DOHH2 (cell line): ENCODE measurements around the gene MAN1B1.

Source experiments
- H3F3A ChIP-seq: fragments of 200-600 bp; sonication (generic), shearing (Covaris generic); 2 replicates; pipeline ENCODE4 v1.6.0; 2016; ENCODE audit warnings: antibody characterized with exemption, mild to moderate bottlenecking; ENCODE audit not compliant: control insufficient read depth, insufficient read depth
- H3K27ac ChIP-seq: fragments of 200-600 bp; sonication (generic); 2 replicates; pipeline ENCODE4 v1.5.1; 2014; ENCODE audit warnings: low read depth, mild to moderate bottlenecking, low read length, moderate library complexity
- H3K27me3 ChIP-seq: fragments of 200-600 bp; sonication (generic); 2 replicates; pipeline ENCODE4 v1.6.1; 2014; ENCODE audit warnings: mild to moderate bottlenecking, low read length, mixed read lengths; ENCODE audit not compliant: control insufficient read depth
- H3K36me3 ChIP-seq: fragments of 200-600 bp; sonication (generic); 2 replicates; pipeline ENCODE4 v1.6.1; 2014; ENCODE audit warnings: mild to moderate bottlenecking, low read length, moderate library complexity, mixed read lengths; ENCODE audit not compliant: control insufficient read depth
- H3K4me1 ChIP-seq: fragments of 200-600 bp; sonication (generic); 2 replicates; pipeline ENCODE4 v1.6.1; 2014; ENCODE audit warnings: mild to moderate bottlenecking, low read length, mixed read lengths; ENCODE audit not compliant: control insufficient read depth
- H3K4me2 ChIP-seq: fragments of 200-600 bp; sonication (generic); 2 replicates; pipeline ENCODE4 v1.6.0; 2014; ENCODE audit warnings: mild to moderate bottlenecking, low read length, moderate library complexity
- H3K4me3 ChIP-seq: fragments of 200-600 bp; sonication (generic); 2 replicates; pipeline ENCODE4 v1.5.1; 2014; ENCODE audit warnings: mild to moderate bottlenecking, low read length, mixed read lengths
- H3K79me2 ChIP-seq: fragments of 200-600 bp; sonication (generic); 2 replicates; pipeline ENCODE4 v1.6.1; 2014; ENCODE audit warnings: mild to moderate bottlenecking, low read length, mixed read lengths; ENCODE audit not compliant: control insufficient read depth
- H3K9me2 ChIP-seq: fragments of 200-600 bp; sonication (generic); replicated peaks from 2 replicates; pipeline ENCODE4 v1.6.1; 2014; ENCODE audit warnings: mild to moderate bottlenecking, low read length, mixed read lengths; ENCODE audit not compliant: control insufficient read depth
- H3K9me3 ChIP-seq: fragments of 200-600 bp; sonication (generic); 2 replicates; pipeline ENCODE4 v1.6.1; 2014; ENCODE audit warnings: antibody characterized with exemption, low read length, mixed read lengths; ENCODE audit not compliant: control insufficient read depth, insufficient read depth
- H4K20me1 ChIP-seq: fragments of 200-600 bp; sonication (generic); 2 replicates; pipeline ENCODE4 v1.6.0; 2014; ENCODE audit warnings: low read depth, mild to moderate bottlenecking, antibody characterized with exemption, low read length, moderate library complexity; ENCODE audit not compliant: control insufficient read depth, insufficient read depth
- EZH2phosphoT487 ChIP-seq: fragments of 200-600 bp; sonication (generic); IDR thresholded peaks from 2 replicates; pipeline ENCODE4 v1.6.1; 2017; ENCODE audit warnings: borderline replicate concordance, mild to moderate bottlenecking, antibody characterized with exemption, low read length, moderate library complexity, mixed read lengths
- TF ChIP-seq, protein P1 (sequence below): fragments of 200-600 bp; sonication (generic); IDR thresholded peaks from one replicate; pipeline ENCODE4 v1.5.1; 2014; ENCODE audit warnings: antibody characterized with exemption, mild to moderate bottlenecking, low read depth, low read length; ENCODE audit not compliant: poor library complexity, severe bottlenecking

The MAN1B1 gene

DNA sequence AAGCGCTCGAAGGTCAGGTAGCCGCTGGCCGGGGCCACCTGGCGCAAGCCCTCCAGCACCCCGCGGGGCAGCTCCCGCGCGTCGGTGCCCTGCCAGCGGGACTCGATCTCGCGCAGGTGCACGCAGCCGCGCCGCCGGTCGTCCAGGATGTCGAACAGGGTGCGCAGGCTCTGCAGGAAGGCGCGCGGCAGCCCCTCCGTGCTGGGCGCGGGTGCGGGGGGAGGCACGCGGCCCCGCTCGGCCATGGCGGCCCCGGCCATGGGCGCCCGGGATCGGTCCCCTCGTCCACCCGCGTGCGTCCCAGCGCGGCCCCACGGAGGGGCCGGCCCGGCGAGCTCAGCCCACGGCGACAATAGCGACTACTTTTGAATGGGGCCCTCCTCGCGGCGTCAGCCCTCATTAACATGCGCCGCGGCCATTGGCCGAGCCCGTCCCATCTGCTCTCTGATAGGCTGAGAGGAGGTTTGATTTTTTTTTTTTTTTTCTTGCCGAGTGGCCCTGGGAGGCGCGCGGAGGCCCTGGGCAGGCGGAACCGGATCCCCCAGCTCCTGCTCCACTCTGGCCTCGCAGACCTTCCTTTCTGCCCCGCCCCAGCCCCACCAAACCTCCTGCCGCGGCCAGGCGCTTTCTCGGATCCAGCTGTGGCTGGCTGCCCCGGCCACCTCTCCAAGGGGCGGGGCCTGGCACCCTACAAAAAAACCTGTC, 16.4 kb upstream of the MAN1B1 start, which contains the start of gene SAPCD2:
TSS of gene SAPCD2 (minus strand) at position 357 of the 705 bp plus-strand sequence. CDS start at position 260, 97 bp downstream.
- H3K36me3 ChIP-seq: peaks cover 11% of the 10 kb centered on the region
- TF ChIP-seq, protein P1, sequence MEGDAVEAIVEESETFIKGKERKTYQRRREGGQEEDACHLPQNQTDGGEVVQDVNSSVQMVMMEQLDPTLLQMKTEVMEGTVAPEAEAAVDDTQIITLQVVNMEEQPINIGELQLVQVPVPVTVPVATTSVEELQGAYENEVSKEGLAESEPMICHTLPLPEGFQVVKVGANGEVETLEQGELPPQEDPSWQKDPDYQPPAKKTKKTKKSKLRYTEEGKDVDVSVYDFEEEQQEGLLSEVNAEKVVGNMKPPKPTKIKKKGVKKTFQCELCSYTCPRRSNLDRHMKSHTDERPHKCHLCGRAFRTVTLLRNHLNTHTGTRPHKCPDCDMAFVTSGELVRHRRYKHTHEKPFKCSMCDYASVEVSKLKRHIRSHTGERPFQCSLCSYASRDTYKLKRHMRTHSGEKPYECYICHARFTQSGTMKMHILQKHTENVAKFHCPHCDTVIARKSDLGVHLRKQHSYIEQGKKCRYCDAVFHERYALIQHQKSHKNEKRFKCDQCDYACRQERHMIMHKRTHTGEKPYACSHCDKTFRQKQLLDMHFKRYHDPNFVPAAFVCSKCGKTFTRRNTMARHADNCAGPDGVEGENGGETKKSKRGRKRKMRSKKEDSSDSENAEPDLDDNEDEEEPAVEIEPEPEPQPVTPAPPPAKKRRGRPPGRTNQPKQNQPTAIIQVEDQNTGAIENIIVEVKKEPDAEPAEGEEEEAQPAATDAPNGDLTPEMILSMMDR: no peak
- no peak for TF ChIP-seq EZH2phosphoT487
- H3K27me3 ChIP-seq: no peaks in the 10 kb centered on the region
- no peaks in the 10 kb centered on the region for H3K9me3 ChIP-seq
- H3F3A ChIP-seq: peaks cover 3% of the 10 kb centered on the region; the same call in 1 of the 2 replicates
- H3K9me2 ChIP-seq: no peaks in the 10 kb centered on the region
- H3K79me2 ChIP-seq: peaks cover 42% of the 10 kb centered on the region
- H3K4me1 ChIP-seq: peaks cover 44% of the 10 kb centered on the region
- peak within 1 kb of the TSS; percentile 95 for H3K4me3 ChIP-seq
- peak within 1 kb of the TSS; percentile 22 for H3K27ac ChIP-seq
- peak within 1 kb of the TSS; percentile 79 for H3K4me2 ChIP-seq
- peaks cover 13% of the 10 kb centered on the region for H4K20me1 ChIP-seq

DNA sequence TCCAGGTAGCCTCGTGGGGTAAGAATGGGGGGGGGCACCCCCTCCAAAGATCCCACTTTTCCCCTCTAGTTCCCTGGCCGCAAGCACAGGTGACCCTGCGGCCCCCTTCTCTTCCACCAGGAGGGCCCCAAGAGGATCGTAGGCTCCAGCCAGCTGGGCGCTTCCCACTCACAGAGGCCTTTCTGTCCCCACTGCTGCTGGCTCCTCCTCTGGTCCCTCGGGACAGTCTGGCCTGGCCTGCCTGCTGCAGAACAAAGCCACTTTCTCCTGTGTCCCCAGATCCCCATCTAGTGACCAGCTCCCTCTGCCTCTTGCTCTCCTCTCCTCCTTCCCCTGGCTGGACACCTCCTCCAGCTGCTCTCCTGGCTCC, 15.9 kb upstream of the MAN1B1 start:
- Histone ChIP-seq H3K4me3 (peak overlapping the region; percentile 95), H3F3A (peaks cover 5% of the 10 kb centered on the region; the same call in 1 of the 2 replicates), H3K27ac (peak overlapping the region; percentile 22), H3K4me1 (peaks cover 45% of the 10 kb centered on the region), H3K9me2 (no peaks in the 10 kb centered on the region), H3K9me3 (no peaks in the 10 kb centered on the region), H4K20me1 (peaks cover 13% of the 10 kb centered on the region), H3K36me3 (peaks cover 9% of the 10 kb centered on the region), H3K27me3 (no peaks in the 10 kb centered on the region), H3K79me2 (peaks cover 41% of the 10 kb centered on the region), H3K4me2 (peak overlapping the region; percentile 79)
- TF ChIP-seq, protein P1: no peak
- no peak for TF ChIP-seq EZH2phosphoT487

DNA sequence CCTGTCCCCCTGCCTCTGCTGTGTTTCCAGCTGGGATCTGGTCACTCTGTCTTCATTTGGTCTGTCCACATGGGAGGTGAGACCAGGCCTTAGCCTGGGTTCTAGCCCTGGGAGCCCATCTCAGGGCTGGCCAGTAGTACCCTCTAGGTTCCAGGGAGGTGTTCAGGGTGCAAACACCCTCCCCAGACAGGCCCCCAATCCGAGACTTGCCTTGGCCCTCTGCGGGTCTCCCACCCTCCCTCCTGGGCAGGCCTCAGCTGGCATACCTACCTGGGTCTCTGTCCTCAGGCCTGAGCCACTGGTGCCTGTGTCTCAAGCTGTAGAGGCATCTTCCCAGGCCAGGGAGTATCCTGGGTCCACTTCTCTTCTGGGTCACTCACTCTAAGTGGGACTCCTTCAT, 15.5 kb upstream of the MAN1B1 start:
- H3K27me3 ChIP-seq: no peaks in the 10 kb centered on the region
- peaks cover 7% of the 10 kb centered on the region; the same call in 1 of the 2 replicates for H3F3A ChIP-seq
- peak overlapping the region; percentile 95 for H3K4me3 ChIP-seq
- H3K36me3 ChIP-seq: peaks cover 5% of the 10 kb centered on the region
- H3K27ac ChIP-seq: peak overlapping the region; percentile 22; the same call in 1 of the 2 replicates
- peak overlapping the region; percentile 79 for H3K4me2 ChIP-seq
- H4K20me1 ChIP-seq: peaks cover 13% of the 10 kb centered on the region
- peaks cover 45% of the 10 kb centered on the region for H3K4me1 ChIP-seq
- peaks cover 37% of the 10 kb centered on the region for H3K79me2 ChIP-seq
- TF ChIP-seq EZH2phosphoT487: no peak
- TF ChIP-seq, protein P1: no peak
- H3K9me2 ChIP-seq: no peaks in the 10 kb centered on the region
- no peaks in the 10 kb centered on the region for H3K9me3 ChIP-seq
